ENCODE results near the gene KAT14. TPM values are rescaled to one million over a fixed set of nuclear protein-coding genes. Genes with fewer than 3 reads are reported as not detected.

The KAT14 gene
- total RNA-seq, 2 donors from 2014 or later = 13.1 to 13.4 TPM

GRCh38 chr20:18213002-18213401 is 75.3 kb downstream of the KAT14 start:
- H3K4me1 ChIP-seq = no peaks in the 10 kb centered on the region
- no peak overlapping the region for H3K4me3 ChIP-seq
- DNase-seq = no peak
- H3K9ac ChIP-seq (ENCODE audit: low read depth in 2 of 2, low read length in 2 of 2) = no peak overlapping the region
- H3K9me3 ChIP-seq = no peaks in the 10 kb centered on the region
- no peaks in the 10 kb centered on the region for H3K36me3 ChIP-seq
- TF ChIP-seq, protein P1, sequence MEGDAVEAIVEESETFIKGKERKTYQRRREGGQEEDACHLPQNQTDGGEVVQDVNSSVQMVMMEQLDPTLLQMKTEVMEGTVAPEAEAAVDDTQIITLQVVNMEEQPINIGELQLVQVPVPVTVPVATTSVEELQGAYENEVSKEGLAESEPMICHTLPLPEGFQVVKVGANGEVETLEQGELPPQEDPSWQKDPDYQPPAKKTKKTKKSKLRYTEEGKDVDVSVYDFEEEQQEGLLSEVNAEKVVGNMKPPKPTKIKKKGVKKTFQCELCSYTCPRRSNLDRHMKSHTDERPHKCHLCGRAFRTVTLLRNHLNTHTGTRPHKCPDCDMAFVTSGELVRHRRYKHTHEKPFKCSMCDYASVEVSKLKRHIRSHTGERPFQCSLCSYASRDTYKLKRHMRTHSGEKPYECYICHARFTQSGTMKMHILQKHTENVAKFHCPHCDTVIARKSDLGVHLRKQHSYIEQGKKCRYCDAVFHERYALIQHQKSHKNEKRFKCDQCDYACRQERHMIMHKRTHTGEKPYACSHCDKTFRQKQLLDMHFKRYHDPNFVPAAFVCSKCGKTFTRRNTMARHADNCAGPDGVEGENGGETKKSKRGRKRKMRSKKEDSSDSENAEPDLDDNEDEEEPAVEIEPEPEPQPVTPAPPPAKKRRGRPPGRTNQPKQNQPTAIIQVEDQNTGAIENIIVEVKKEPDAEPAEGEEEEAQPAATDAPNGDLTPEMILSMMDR (IDR thresholded peaks at IDR 0.05) = no peak
- intact Hi-C loops (cut with DNase I) = no loop called here
- no peaks in the 10 kb centered on the region for H3K27me3 ChIP-seq
- no peak overlapping the region for H3K27ac ChIP-seq

DNA sequence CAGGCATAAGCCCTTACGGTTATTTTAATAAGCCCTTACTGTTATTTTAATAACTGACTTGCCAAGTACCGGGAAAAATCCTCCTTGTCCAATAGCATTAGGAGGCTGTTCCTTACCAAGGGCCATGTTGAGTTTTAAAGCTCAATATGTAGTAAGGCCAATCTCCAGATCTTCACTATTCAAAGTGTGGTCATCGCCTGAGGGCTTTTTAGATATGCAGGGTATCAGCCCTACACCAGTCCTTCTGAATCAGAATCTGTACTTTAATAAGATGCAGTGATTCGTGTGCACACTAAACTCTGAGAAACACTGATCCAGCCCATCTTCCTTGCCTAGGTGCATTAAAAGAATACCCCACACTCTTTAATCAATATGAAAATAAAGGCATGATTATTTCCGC is 77.9 kb downstream of the KAT14 start:
- no peaks in the 10 kb centered on the region for H3K27me3 ChIP-seq
- no peaks in the 10 kb centered on the region for H3K9me3 ChIP-seq
- H3K4me1 ChIP-seq = no peaks in the 10 kb centered on the region
- H3K4me3 ChIP-seq = no peak overlapping the region
- TF ChIP-seq, protein P1 (IDR thresholded peaks at IDR 0.05) = no peak
- no peak overlapping the region for H3K9ac ChIP-seq (ENCODE audit: low read depth in 2 of 2, low read length in 2 of 2)
- H3K36me3 ChIP-seq = no peaks in the 10 kb centered on the region
- intact Hi-C loops (cut with DNase I) = no loop called here
- DNase-seq = no peak
- no peak overlapping the region for H3K27ac ChIP-seq

DNA sequence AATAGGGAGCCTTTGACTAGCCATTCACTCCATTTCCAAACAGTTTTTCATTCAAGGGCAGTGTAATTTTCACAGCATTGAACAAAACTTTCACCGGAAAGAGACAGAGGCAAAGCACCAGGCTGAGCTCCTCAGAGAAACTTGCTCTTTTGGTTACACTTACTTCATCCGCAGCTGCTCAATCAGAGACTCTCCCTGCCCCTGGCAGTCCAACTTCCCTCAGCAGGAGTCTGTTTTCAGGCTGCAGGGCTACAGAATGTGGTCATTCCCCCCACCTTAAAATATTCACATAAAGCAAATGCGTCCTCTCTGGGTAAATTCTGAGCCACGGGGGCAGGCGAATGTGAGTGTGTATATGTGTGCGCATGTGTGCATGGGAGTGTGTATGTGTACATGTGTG is 80.6 kb downstream of the KAT14 start:
- intact Hi-C loops (cut with DNase I) = no loop called here
- DNase-seq = no peak
- TF ChIP-seq, protein P1 (IDR thresholded peaks at IDR 0.05) = no peak
- Histone ChIP-seq H3K36me3 (no peaks in the 10 kb centered on the region), H3K27me3 (no peaks in the 10 kb centered on the region), H3K9me3 (no peaks in the 10 kb centered on the region), H3K4me1 (no peaks in the 10 kb centered on the region), H3K4me3 (no peak overlapping the region), H3K9ac (ENCODE audit: low read depth in 2 of 2, low read length in 2 of 2) (no peak overlapping the region), H3K27ac (no peak overlapping the region)

GRCh38 chr20:18223409-18223808 is 85.7 kb downstream of the KAT14 start:
- no peak overlapping the region for H3K9ac ChIP-seq (ENCODE audit: low read depth in 2 of 2, low read length in 2 of 2)
- no peak overlapping the region for H3K27ac ChIP-seq
- H3K4me3 ChIP-seq = no peak overlapping the region
- no peaks in the 10 kb centered on the region for H3K9me3 ChIP-seq
- intact Hi-C loops (cut with DNase I) = no loop called here
- no peaks in the 10 kb centered on the region for H3K27me3 ChIP-seq
- H3K36me3 ChIP-seq = no peaks in the 10 kb centered on the region
- TF ChIP-seq, protein P1 (IDR thresholded peaks at IDR 0.05) = no peak
- no peak for DNase-seq
- no peaks in the 10 kb centered on the region for H3K4me1 ChIP-seq

DNA sequence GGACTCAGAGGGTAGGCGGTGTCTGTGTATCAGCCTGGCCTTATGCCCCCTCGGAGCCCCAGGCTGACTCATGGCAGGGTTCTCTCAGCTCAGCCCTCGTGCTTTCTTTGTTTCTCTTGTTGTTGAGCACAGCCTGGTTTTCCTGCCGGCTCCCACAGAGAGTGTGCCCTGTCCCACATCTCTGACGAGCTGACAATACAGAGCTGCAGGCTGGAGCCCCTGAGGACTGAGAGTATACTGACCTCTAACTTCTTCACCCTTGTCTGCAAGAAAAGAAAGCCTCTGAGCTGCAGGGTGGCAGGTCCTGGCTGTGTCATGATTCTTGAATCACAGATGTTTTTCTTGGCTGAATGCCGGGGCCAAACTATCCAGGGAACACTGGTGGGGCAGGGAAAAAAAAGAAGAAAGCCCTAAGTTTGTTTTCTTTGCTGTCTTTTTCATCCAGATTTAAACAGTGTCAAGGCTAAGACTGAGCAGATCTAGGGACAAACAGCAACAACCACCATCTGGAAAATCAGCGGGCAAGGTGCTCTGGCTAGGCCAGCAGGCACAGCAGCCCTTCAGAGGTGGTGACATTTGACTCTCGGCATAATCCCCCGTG is 87.4 kb downstream of the KAT14 start:
- H3K9ac ChIP-seq (ENCODE audit: low read depth in 2 of 2, low read length in 2 of 2) = no peak overlapping the region
- peak; percentile 32 for DNase-seq

More for the DNA sequence above, 87.4 kb downstream of the KAT14 start:
- Histone ChIP-seq H3K9me3 (no peaks in the 10 kb centered on the region), H3K36me3 (no peaks in the 10 kb centered on the region), H3K4me1 (no peaks in the 10 kb centered on the region), H3K27ac (no peak overlapping the region), H3K4me3 (no peak overlapping the region), H3K27me3 (no peaks in the 10 kb centered on the region)
- TF ChIP-seq, protein P1 (IDR thresholded peaks at IDR 0.05) = no peak
- intact Hi-C loops (cut with DNase I) = no loop called here

Data from colonic mucosa (tissue), 4 donors.